Smooth muscle cell of the brain vasculature (primary cell): ENCODE results near the gene HDHD2.
A peak's percentile ranks its signal among the peaks of the same experiment; 100 is the strongest.
"Not testable (repeated sequence)": the region's sequence is repeated elsewhere in the genome, so short reads cannot be mapped to it uniquely, and the experiment has no call there.

Experiments used
- DNase-seq: peaks from one replicate; pipeline ENCODE4 v3.0.0-alpha.2; 2012; ENCODE audit warnings: low read depth, low spot score

Gene HDHD2

GRCh38 chr18:47150029-47150823, at the start of gene HDHD2:
HDHD2 (minus strand) TSS chr18:47150500; CDS start chr18:47136439, 14,061 bp downstream.
- peak; percentile 33 for DNase-seq

DNA sequence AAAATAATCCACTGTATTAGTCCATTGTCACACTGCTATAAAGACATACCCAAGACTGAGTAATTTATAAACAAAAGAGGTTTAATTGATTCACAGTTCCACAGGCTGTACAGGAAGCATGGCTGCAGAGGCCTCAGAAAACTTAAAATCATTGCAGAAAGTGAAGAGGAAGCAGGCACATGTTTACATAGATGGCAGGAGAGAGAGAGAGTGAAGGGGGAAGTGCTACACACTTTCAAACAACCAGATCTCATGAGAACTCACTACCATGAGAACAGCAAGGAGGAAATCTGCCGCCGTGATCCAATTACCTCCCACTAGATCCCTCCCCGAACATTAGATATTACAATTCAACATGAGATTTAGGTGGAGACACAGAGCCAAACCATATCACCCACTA, 45.7 kb upstream of the HDHD2 start:
- not testable (repeated sequence) for DNase-seq

DNA sequence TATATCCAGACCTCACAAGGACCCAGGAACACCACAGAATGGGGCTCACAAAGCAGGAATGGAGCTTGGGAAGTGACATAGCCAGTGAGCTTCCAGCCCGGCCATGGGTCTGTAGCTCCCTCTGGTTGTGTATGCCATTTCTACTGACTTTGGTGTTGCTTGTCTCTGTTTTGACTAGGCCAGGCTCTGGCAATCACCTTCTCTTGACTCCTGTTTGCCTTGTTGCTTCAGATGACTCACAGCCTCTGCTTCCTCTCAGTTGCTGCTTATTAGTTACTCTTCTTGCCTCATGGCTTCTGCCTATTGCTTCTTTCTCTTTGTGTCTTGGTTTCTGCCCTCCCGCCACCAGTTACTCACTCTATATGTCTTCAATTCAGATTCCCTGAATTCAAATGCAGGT, 41.7 kb upstream of the HDHD2 start:
- no peak for DNase-seq

GRCh38 chr18:47187721-47188120, 37.4 kb upstream of the HDHD2 start:
- DNase-seq, result no peak

DNA sequence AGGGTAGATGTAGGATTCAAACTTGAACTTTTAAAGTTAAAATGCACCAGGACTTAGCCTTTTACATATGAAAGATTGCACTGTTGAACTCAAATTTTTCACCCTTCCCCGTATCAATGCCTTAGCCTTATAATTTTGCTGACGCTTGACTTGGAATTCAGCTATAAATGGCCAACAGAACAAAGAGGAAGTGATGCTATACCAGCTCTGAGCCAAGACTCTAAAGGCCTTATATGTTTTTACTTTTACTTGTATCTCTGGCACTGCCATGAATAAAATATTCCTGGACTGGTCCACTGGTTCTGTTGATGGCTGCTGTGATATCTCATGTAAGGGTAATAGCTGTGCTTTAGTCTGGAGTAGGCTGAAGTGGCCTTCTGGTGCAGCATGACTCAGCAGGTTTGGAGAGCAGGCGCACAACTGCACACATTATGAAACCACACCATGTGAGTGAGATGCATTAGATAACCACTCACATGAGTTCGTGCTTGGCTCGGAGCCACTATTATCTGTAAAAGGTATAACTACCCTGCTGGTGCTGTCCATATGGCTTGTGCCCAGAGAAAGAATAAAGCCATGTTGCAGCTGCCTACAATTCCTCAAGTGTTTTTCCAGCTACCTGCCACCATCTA, 34.2 kb upstream of the HDHD2 start:
- DNase-seq, result no peak

- not testable (repeated sequence) for DNase-seq
Observed at GRCh38 chr18:47182156-47182555, 31.9 kb upstream of the HDHD2 start.

GRCh38 chr18:47180765-47181164, 30.5 kb upstream of the HDHD2 start:
- DNase-seq, result no peak

DNA sequence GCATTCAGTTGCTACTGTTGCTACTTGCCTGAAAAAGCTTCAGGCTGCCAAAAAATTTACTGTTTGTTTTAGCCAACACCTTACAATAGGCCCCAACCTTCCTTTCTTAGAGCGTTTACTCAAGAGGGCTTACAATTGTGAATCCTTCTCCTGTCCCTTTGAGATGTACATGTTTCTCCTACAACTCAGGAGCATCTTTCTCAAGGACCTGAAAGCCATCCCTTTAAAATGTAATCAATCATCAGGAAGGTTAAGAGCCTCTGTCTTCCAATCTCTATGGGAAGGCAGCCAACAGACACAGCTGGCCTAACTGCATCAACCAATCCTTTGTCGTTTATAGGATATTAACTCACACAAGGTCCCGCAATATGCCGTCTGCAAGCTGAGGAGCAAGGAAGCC, 29.2 kb upstream of the HDHD2 start:
- DNase-seq, result no peak

DNA sequence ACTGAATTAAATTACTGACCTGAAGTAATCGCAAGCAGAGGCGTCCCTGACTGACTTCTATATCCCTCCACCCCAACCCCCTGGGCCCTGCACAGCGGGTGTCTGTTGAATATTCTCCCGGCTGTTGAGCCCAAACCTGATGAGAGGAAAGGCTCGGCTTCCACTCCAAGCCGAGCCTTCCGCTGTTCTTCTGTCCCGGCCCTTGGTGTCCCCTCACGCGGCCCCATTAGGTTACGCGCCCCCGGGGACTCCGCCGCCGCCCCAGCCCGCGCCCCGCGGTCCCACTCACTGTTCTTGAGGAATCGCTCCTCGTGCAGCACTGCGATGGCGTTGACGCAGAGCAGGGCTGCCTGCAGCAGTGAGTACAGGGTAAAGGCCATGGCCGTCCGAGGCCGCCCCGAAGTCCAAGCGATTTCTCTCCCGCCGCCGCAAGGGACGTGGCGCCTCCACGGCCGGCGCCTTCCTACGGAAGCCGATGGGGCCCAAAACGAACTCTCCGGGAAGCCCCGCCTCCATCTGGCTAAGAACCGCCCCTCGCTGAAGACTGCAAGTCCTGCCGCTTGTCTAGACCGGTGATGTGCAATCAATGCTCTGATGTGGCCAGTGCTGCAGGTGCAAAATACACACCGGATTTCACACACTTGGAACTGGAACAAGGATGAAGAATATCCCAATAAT, 25.7 kb upstream of the HDHD2 start, which contains the start of gene IER3IP1:
TSS of gene IER3IP1 (minus strand) at position 467 of the 678 bp plus-strand sequence. CDS start at position 380, 87 bp downstream.
- DNase-seq, result peak; percentile 67

GRCh38 chr18:47175283-47175897, 25.1 kb upstream of the HDHD2 start:
- no peak for DNase-seq

DNA sequence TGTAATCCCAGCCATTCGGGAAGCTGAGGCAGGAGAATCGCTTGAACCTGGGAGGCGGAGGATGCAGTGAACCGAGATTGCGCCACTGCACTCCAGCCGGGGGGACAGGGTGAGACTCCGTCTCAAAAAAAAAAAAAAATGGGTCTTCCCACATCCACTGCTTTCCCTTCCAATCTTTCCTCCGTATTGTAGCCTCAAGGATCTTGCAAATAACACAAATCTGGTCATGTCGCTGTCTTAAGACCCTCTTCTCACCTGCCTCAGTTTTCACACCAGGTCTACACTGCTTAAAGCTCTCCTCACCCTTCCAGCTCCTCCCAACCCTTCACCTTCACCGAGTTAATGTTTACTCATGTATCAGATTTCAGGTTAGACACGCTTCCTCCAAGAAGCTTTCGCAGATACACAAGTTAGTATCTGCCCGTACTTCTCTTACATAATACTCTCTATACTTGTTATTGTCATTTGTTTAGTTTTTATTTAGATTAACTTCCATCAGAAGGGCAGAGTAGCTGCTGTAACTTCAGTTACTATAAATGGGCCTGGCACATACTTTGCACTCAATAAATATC, 24.3 kb upstream of the HDHD2 start:
- DNase-seq, result no peak

DNA sequence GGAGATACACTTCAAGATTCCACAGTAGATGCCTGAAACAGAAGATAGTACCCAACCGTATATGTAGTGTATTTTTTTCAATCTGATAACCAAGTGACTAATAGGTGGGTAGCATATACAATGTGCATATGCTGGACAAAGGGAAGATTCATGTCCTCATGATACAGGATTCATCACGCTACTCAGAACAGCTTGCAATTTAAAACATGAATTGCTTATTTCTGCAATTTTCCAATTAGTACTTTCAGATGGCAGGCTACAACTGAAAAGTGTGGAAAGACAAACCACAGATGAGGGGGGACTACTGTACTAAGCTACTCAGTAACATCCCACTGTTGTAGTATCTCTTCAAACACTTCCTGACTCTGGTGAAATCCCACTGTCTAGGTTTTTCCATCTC, 22.2 kb upstream of the HDHD2 start:
- no peak for DNase-seq

DNA sequence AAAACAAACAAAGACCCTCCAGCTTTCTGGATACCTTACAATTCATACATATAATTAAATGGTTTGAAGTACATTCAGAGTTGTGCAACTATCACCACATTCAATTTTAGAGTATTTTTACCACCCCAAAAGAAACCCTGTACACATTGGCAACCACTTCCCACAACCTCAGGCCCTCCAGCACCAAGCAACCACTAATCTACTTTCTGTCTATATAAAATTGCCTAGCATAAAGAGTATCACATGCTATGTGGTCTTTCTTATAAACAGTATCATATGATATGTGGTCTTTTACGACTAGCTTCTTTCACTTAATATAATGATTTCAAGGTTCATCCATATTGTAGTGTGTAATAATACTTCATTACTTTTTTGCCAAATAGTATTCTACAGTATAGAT, 18.6 kb upstream of the HDHD2 start:
- DNase-seq, result no peak

- DNase-seq, result no peak
Observed at GRCh38 chr18:47168509-47168908, 18.2 kb upstream of the HDHD2 start.

GRCh38 chr18:47166294-47166693, 16.0 kb upstream of the HDHD2 start:
- no peak for DNase-seq

DNA sequence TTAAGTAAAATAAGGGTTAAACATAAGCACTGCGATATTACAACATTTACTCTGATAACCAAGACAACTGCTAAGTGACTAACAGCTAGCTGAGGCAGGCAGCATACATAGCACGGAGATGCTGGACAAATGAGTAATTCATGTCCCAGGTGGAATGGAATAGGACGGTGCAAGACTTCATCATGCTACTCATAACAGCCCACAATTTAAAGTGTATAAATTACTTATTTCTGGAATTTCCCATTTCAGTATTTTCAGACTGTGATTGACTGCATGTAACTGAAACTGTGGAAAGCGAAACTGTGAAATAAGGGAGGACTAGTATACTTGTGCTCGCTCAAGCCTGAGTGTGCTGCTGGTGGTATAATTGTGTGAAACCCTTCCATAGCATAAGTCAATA, 12.9 kb upstream of the HDHD2 start:
- DNase-seq, result no peak

DNA sequence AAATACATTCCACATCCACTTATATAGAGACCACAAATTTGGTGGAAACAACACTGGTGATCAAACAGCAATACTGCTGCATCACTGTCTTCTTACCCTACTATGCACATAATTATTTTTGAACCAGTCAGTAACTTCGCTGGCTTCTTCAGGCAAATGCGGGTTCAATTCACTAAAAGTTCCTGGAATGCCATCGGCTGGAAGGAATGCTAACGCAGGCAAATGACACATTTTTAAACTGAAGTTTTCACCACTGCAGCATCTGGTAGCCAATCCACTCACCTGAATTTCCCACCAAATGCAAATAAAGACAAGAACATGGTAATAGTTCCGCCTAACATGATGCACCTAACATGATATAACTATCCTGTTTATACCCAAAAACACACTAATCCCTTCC, 10.0 kb upstream of the HDHD2 start:
- no peak for DNase-seq

GRCh38 chr18:47158404-47158803, 8.1 kb upstream of the HDHD2 start:
- DNase-seq, result not testable (repeated sequence)

- no peak for DNase-seq
Observed at GRCh38 chr18:47151439-47151838, 1.1 kb upstream of the HDHD2 start.

- DNase-seq, result no peak
Observed at GRCh38 chr18:47150824-47151366, 595 bp upstream of the HDHD2 start.

DNA sequence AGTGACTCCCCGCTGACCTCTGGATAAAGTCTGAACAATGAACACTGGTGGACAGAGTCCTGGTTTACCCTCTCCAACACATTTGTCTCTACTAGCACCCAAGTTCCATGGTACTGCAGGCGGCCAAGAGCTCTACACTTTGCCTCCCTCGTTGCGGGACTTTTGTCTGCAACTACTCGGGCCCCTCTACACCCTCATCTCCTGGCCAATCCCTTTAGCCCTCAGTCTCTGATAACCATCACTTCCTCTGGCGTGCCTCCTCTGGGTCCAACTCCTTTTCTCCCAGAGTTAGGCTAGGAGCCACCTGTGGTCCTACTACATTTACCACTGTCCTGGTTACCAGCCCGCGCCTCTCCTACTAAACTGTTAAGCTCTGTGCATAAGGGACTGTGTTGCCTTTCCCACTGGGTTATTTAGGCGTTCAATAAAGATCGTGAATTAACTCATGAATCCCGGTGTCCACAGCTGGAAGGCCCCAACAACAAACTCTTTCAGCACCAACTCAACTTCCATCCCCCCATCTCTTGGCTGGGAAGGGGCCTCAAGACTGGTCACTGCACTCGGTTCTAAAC, 757 bp downstream of the HDHD2 start:
- DNase-seq, result no peak
